AG09319 (cell line): Measurements from ENCODE around the gene PPIE.

Experiments used
- DNase-seq: peaks from one replicate; pipeline ENCODE4 v3.0.0-alpha.2; 2010; ENCODE audit warnings: low read depth; ENCODE audit errors: extremely low read depth
- TF ChIP-seq, protein P1 (sequence below): IDR thresholded peaks from 2 replicates; pipeline ENCODE4 v1.5.1; 2011; ENCODE audit warnings: low read depth, mild to moderate bottlenecking, inconsistent platforms, low read length, moderate library complexity

PPIE gene

DNA sequence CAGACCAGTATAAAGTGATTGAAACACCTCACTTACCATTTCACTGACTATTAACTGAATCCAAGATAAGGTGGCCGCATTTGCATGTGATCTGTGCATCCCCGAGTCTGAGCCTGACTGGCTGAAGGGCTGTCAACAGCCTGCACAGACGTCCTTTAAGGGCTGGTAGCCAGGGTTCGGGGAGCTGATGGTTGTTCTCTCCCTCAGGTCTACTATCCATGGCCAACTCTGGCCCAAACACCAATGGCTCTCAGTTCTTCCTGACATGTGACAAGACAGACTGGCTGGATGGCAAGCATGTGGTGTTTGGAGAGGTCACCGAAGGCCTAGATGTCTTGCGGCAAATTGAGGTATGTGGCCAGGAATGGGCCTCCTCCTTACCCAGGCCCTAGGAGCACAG, 14.0 kb downstream of the PPIE start:
- DNase-seq, result no peak
- TF ChIP-seq, protein P1, sequence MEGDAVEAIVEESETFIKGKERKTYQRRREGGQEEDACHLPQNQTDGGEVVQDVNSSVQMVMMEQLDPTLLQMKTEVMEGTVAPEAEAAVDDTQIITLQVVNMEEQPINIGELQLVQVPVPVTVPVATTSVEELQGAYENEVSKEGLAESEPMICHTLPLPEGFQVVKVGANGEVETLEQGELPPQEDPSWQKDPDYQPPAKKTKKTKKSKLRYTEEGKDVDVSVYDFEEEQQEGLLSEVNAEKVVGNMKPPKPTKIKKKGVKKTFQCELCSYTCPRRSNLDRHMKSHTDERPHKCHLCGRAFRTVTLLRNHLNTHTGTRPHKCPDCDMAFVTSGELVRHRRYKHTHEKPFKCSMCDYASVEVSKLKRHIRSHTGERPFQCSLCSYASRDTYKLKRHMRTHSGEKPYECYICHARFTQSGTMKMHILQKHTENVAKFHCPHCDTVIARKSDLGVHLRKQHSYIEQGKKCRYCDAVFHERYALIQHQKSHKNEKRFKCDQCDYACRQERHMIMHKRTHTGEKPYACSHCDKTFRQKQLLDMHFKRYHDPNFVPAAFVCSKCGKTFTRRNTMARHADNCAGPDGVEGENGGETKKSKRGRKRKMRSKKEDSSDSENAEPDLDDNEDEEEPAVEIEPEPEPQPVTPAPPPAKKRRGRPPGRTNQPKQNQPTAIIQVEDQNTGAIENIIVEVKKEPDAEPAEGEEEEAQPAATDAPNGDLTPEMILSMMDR, result no peak

- DNase-seq, result no peak
- TF ChIP-seq, protein P1, result no peak
These were observed 14.7 kb downstream of the PPIE start for GRCh38 chr1:39753132-39754025.

DNA sequence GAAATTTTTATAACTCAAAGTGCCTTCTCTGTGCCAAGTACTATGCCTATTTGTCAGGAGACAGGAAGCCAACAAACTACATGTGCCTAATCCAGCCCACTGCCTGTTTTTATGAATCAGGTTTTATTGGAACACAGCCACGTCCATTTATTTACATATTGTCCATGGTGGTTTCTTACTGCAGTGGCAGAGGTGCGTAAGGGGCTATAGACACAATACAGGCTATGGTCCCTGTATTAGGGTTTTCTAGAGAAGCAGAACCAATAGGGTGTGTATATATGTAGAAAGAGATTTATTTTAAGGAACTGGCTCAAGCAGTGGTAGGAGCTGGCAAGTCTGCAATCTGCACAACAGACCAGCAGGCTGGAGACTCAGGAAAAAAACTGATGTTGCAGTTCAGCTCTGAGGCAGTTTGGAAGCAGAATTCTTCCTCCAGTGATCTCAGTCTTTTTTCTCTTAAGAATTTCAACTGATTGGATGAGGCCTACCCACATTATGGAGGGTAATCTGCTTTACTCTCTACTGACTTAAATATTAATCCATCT, 15.4 kb downstream of the PPIE start:
- TF ChIP-seq, protein P1, result no peak
- DNase-seq, result no peak

GRCh38 chr1:39754906-39755504, 16.3 kb downstream of the PPIE start:
- no peak for DNase-seq
- TF ChIP-seq, protein P1, result no peak

DNA sequence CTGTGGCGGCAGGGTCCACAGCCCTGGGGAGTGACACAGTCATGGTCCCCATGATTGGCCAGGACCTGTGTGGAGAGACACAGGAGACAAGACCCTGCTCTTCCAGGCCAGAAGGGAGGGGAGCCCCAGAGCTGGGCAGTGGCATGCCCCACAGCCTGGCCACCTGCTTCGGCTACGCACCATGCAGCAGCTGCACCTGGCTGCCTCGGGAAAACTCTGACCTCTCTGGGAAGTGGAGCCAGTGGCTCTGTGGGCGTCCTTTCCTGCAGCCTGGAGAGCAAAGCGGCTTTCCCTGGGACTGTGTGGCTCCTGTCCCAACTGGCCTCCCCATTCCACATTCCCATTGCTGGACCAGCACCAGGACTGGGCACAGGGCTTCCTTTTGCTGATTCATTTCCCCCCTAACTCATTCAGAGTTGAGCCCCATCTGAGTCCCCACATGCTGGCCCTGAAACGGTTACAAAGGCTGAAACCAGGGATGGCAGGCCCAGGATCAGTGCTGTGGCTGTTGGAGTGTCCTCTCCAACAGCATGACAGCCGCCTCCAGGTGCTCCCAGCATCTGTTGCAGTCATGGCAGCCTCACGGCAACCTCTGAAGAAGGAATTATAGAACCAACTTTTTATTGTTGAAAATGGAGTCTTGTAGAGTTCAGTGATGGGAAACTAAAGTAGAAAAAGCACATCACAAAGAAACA, 17.4 kb downstream of the PPIE start:
- DNase-seq, result no peak
- TF ChIP-seq, protein P1, result no peak

GRCh38 chr1:39757501-39757900, 18.8 kb downstream of the PPIE start:
- TF ChIP-seq, protein P1, result no peak
- DNase-seq, result no peak
